Activated CD4-positive, alpha-beta T cell treated with anti-CD3 and anti-CD28 coated beads, Interleukin-2, amount 10 ng/mL, durations not matched to agents 7 days and 5 days (primary cell): ENCODE results near the gene ILF2. TPM values are rescaled to one million over a fixed set of nuclear protein-coding genes. Genes with fewer than 3 reads are reported as not detected.
A peak's percentile ranks its signal among the peaks of the same experiment; 100 is the strongest.
"Not testable (repeated sequence)": the region's sequence is repeated elsewhere in the genome, so short reads cannot be mapped to it uniquely, and the experiment has no call there.

Experiments
- CTCF ChIA-PET: fragments of 350-600 bp; sonication (Branson Sonifier 250); formaldehyde crosslinking; loops from one replicate; lab custom pipeline; 2021; ENCODE audit warnings: antibody characterized with exemption; lab: Charles Lee
- POLR2A ChIA-PET: fragments of 350-600 bp; sonication (Branson Sonifier 250); formaldehyde crosslinking; loops from one replicate; lab custom pipeline; 2021; ENCODE audit warnings: antibody characterized with exemption; lab: Charles Lee
- DNase-seq: peaks from one replicate; pipeline ENCODE4 v3.0.0-alpha.2; 2020
- H3K27ac Mint-ChIP-seq: one replicate; pipeline ENCODE4 v1.8.0; 2021; ENCODE audit warnings: mild to moderate bottlenecking, moderate library complexity, mixed read lengths
- H3K27me3 Mint-ChIP-seq: one replicate; pipeline ENCODE4 v1.8.0; 2021; ENCODE audit warnings: mixed read lengths
- H3K36me3 Mint-ChIP-seq: one replicate; pipeline ENCODE4 v1.8.0; 2021; ENCODE audit warnings: low read depth, mixed read lengths
- H3K4me1 Mint-ChIP-seq: one replicate; pipeline ENCODE4 v1.8.0; 2021; ENCODE audit warnings: mixed read lengths
- H3K4me3 Mint-ChIP-seq: one replicate; pipeline ENCODE4 v1.8.0; 2021; ENCODE audit warnings: mild to moderate bottlenecking, moderate library complexity, mixed read lengths
- H3K9me3 Mint-ChIP-seq: one replicate; pipeline ENCODE4 v1.8.0; 2021; ENCODE audit warnings: mixed read lengths
- total RNA-seq, 2 experiments: library from RNA; stranded (reverse); gene quantifications; one replicate each; pipeline ENCODE4 v1.2.3, GENCODE V29; 2021

Gene ILF2
- 100 to 1,000 TPM; 192 to 223 TPM for total RNA-seq

- CTCF ChIA-PET, result interaction anchor here (0.6 to 1.8 kb wide), 5 partner anchors 11 to 295 kb away, joined by 3 to 6 read pairs (median 3); partner anchors contain the start of gene CHTOP
Measured at GRCh38 chr1:153670859-153671627, at the start of gene ILF2. Gene ILF2 (minus strand): TSS chr1:153670993. CDS start chr1:153670922, 71 bp downstream.

GRCh38 chr1:153717330-153717729 is 46.5 kb upstream of the ILF2 start:
- Mint-ChIP-seq H3K4me1 (no peaks in the 10 kb centered on the region), H3K27me3 (peaks cover 9% of the 10 kb centered on the region), H3K27ac (no peak overlapping the region), H3K4me3 (no peak overlapping the region), H3K9me3 (no peaks in the 10 kb centered on the region), H3K36me3 (no peaks in the 10 kb centered on the region)
- CTCF ChIA-PET, result interaction anchor here (0.7 kb wide), 1 partner anchor 205 kb away, joined by 3 read pairs; no protein-coding TSS in a partner anchor
- POLR2A ChIA-PET, result no interaction called here
- DNase-seq, result no peak

More at GRCh38 chr1:153670859-153671627, at the start of gene ILF2:
- Mint-ChIP-seq H3K4me3 (no peak within 1 kb of the TSS), H3K9me3 (no peaks in the 10 kb centered on the region), H3K27me3 (no peaks in the 10 kb centered on the region), H3K4me1 (peaks cover 32% of the 10 kb centered on the region), H3K27ac (no peak within 1 kb of the TSS), H3K36me3 (peaks cover 39% of the 10 kb centered on the region)
- POLR2A ChIA-PET, result interaction anchor here (0.6 to 1.7 kb wide), 3 partner anchors 37 to 809 kb away, joined by 3 to 6 read pairs (median 5); partner anchors contain the start of genes CHTOP and JTB
- peak; percentile 98 for DNase-seq

- H3K36me3 Mint-ChIP-seq, DNase-seq, H3K9me3 Mint-ChIP-seq, H3K27ac Mint-ChIP-seq, H3K4me1 Mint-ChIP-seq, H3K4me3 Mint-ChIP-seq, CTCF ChIA-PET, POLR2A ChIA-PET, H3K27me3 Mint-ChIP-seq: not testable (repeated sequence)
Measured at GRCh38 chr1:153716211-153716610, 45.4 kb upstream of the ILF2 start.

- Mint-ChIP-seq H3K27ac (no peak overlapping the region), H3K4me1 (no peaks in the 10 kb centered on the region), H3K36me3 (no peaks in the 10 kb centered on the region), H3K4me3 (no peak overlapping the region), H3K27me3 (peaks cover 12% of the 10 kb centered on the region), H3K9me3 (no peaks in the 10 kb centered on the region)
- ChIA-PET POLR2A (interaction anchor here (0.6 kb wide), 1 partner anchor 52 kb away, joined by 4 read pairs; no protein-coding TSS in a partner anchor), CTCF (interaction anchor here (0.6 to 1.9 kb wide), 2 partner anchors 25 to 503 kb away, joined by 4 read pairs; no protein-coding TSS in a partner anchor)
- no peak for DNase-seq
Measured at GRCh38 chr1:153711026-153711425, 40.2 kb upstream of the ILF2 start.

- H3K4me1 Mint-ChIP-seq, result no peaks in the 10 kb centered on the region
- no peaks in the 10 kb centered on the region for H3K27me3 Mint-ChIP-seq
- CTCF ChIA-PET, result no interaction called here
- no peak overlapping the region for H3K4me3 Mint-ChIP-seq
- no peak for DNase-seq
- no peaks in the 10 kb centered on the region for H3K9me3 Mint-ChIP-seq
- H3K36me3 Mint-ChIP-seq, result no peaks in the 10 kb centered on the region
- no peak overlapping the region for H3K27ac Mint-ChIP-seq
- POLR2A ChIA-PET, result no interaction called here
Measured at GRCh38 chr1:153705484-153705883, 34.7 kb upstream of the ILF2 start.

- ChIA-PET POLR2A (no interaction called here), CTCF (no interaction called here)
- no peaks in the 10 kb centered on the region for H3K27me3 Mint-ChIP-seq
- no peaks in the 10 kb centered on the region for H3K9me3 Mint-ChIP-seq
- H3K36me3 Mint-ChIP-seq, result no peaks in the 10 kb centered on the region
- peaks cover 3% of the 10 kb centered on the region for H3K4me1 Mint-ChIP-seq
- no peak for DNase-seq
- H3K27ac Mint-ChIP-seq, result peak overlapping the region; percentile 41
- no peak overlapping the region for H3K4me3 Mint-ChIP-seq
Measured at GRCh38 chr1:153699768-153700167, 29.0 kb upstream of the ILF2 start.

GRCh38 chr1:153698923-153699714 is 28.3 kb upstream of the ILF2 start:
- Mint-ChIP-seq H3K27ac (no peak overlapping the region), H3K4me3 (no peak overlapping the region), H3K36me3 (no peaks in the 10 kb centered on the region), H3K4me1 (peaks cover 3% of the 10 kb centered on the region), H3K27me3 (no peaks in the 10 kb centered on the region), H3K9me3 (no peaks in the 10 kb centered on the region)
- POLR2A ChIA-PET, result no interaction called here
- CTCF ChIA-PET, result interaction anchor here (1.9 kb wide), 1 partner anchor 16 kb away, joined by 6 read pairs; no protein-coding TSS in a partner anchor
- DNase-seq, result no peak

GRCh38 chr1:153698020-153698922 is 27.5 kb upstream of the ILF2 start:
- no peaks in the 10 kb centered on the region for H3K27me3 Mint-ChIP-seq
- POLR2A ChIA-PET, result no interaction called here
- H3K36me3 Mint-ChIP-seq, result no peaks in the 10 kb centered on the region
- H3K4me1 Mint-ChIP-seq, result peaks cover 3% of the 10 kb centered on the region
- H3K27ac Mint-ChIP-seq, result peak overlapping the region; percentile 60
- H3K4me3 Mint-ChIP-seq, result no peak overlapping the region
- no peaks in the 10 kb centered on the region for H3K9me3 Mint-ChIP-seq
- CTCF ChIA-PET, result interaction anchor here (1.9 kb wide), 1 partner anchor 15 kb away, joined by 6 read pairs; no protein-coding TSS in a partner anchor
- DNase-seq, result no peak

GRCh38 chr1:153697191-153698019 is 26.6 kb upstream of the ILF2 start:
- H3K27ac Mint-ChIP-seq, result peak overlapping the region; percentile 60
- DNase-seq, result no peak
- ChIA-PET POLR2A (no interaction called here), CTCF (interaction anchor here (1.9 kb wide), 1 partner anchor 14 kb away, joined by 6 read pairs; no protein-coding TSS in a partner anchor)
- no peaks in the 10 kb centered on the region for H3K36me3 Mint-ChIP-seq
- H3K9me3 Mint-ChIP-seq, result no peaks in the 10 kb centered on the region
- H3K27me3 Mint-ChIP-seq, result no peaks in the 10 kb centered on the region
- H3K4me3 Mint-ChIP-seq, result no peak overlapping the region
- peaks cover 3% of the 10 kb centered on the region for H3K4me1 Mint-ChIP-seq

GRCh38 chr1:153696741-153697140 is 25.9 kb upstream of the ILF2 start:
- no peak for DNase-seq
- no peaks in the 10 kb centered on the region for H3K9me3 Mint-ChIP-seq
- POLR2A ChIA-PET, result no interaction called here
- no peaks in the 10 kb centered on the region for H3K36me3 Mint-ChIP-seq
- H3K4me1 Mint-ChIP-seq, result peaks cover 3% of the 10 kb centered on the region
- CTCF ChIA-PET, result interaction anchor here (1.3 kb wide), 1 partner anchor 16 kb away, joined by 5 read pairs; no protein-coding TSS in a partner anchor
- H3K4me3 Mint-ChIP-seq, result no peak overlapping the region
- no peak overlapping the region for H3K27ac Mint-ChIP-seq
- H3K27me3 Mint-ChIP-seq, result no peaks in the 10 kb centered on the region

GRCh38 chr1:153693466-153693865 is 22.7 kb upstream of the ILF2 start:
- Mint-ChIP-seq H3K36me3 (no peaks in the 10 kb centered on the region), H3K27ac (no peak overlapping the region), H3K27me3 (peaks cover 2% of the 10 kb centered on the region), H3K9me3 (no peaks in the 10 kb centered on the region), H3K4me3 (no peak overlapping the region), H3K4me1 (peaks cover 3% of the 10 kb centered on the region)
- CTCF ChIA-PET, result no interaction called here
- POLR2A ChIA-PET, result no interaction called here
- no peak for DNase-seq
